CD4-positive, alpha-beta T cell (primary cell): ENCODE results near the gene EIF5A2. TPM values are rescaled to one million over a fixed set of nuclear protein-coding genes. Genes with fewer than 3 reads are reported as not detected.
A peak's percentile ranks its signal among the peaks of the same experiment; 100 is the strongest.

Experiments
- ATAC-seq: fragments of 200-7000 bp; cut with Tn5 transposase; one replicate; pipeline ENCODE4 v1.10.0; 2022; ENCODE audit warnings: mild to moderate bottlenecking; ENCODE audit not compliant: poor library complexity
- CTCF ChIA-PET: fragments of 350-600 bp; sonication (Branson Sonifier 250); formaldehyde crosslinking; loops from one replicate; lab custom pipeline; 2021; ENCODE audit warnings: antibody characterized with exemption, inconsistent platforms; lab: Charles Lee
- POLR2A ChIA-PET: fragments of 350-600 bp; sonication (Branson Sonifier 250); formaldehyde crosslinking; loops from one replicate; lab custom pipeline; 2021; ENCODE audit warnings: antibody characterized with exemption, inconsistent platforms; lab: Charles Lee
- DNase-seq, 14 experiments: peaks; one replicate each; pipeline ENCODE4 v3.0.0-alpha.2; 2013 to 2020; ENCODE audit warnings: mixed read lengths in 2 of 14
- H3K27ac ChIP-seq, 2 donors: one replicate each; pipeline versions ENCODE4 v1.5.1 to v1.7.0; 2013; ENCODE audit warnings: low read length in 2 of 2, low read depth in 1 of 2, mild to moderate bottlenecking in 1 of 2
- H3K27me3 ChIP-seq, 2 experiments: 1 replicate in 1 of 2; 2 replicates in 1 of 2; pipeline versions ENCODE4 v1.6.1 to v1.7.0; 2013; ENCODE audit warnings: low read length in 2 of 2, control low read depth in 1 of 2, mild to moderate bottlenecking in 1 of 2, moderate library complexity in 1 of 2; ENCODE audit not compliant: insufficient read depth in 2 of 2, control insufficient read depth in 1 of 2
- H3K36me3 ChIP-seq: one replicate; pipeline ENCODE4 v1.6.1; 2013; ENCODE audit warnings: low read length, control low read depth; ENCODE audit not compliant: insufficient read depth
- H3K4me1 ChIP-seq: one replicate; pipeline ENCODE4 v1.6.1; 2013; ENCODE audit warnings: low read length, control low read depth; ENCODE audit not compliant: insufficient read depth
- H3K4me3 ChIP-seq: one replicate; pipeline ENCODE4 v1.5.1; 2013; ENCODE audit warnings: mild to moderate bottlenecking, low read length, moderate library complexity
- H3K9me3 ChIP-seq, 2 experiments: 1 replicate in 1 of 2; 2 replicates in 1 of 2; pipeline versions ENCODE4 v1.6.1 to v1.7.0; 2013; ENCODE audit warnings: low read length in 2 of 2, mild to moderate bottlenecking in 2 of 2, control low read depth in 1 of 2, moderate library complexity in 1 of 2; ENCODE audit not compliant: control insufficient read depth in 1 of 2, insufficient read depth in 1 of 2
- H3K27ac Mint-ChIP-seq: one replicate; pipeline ENCODE4 v1.8.0; 2020; ENCODE audit warnings: mixed read lengths
- H3K27me3 Mint-ChIP-seq: one replicate; pipeline ENCODE4 v1.8.0; 2021; ENCODE audit warnings: mixed read lengths
- H3K36me3 Mint-ChIP-seq: one replicate; pipeline ENCODE4 v1.8.0; 2021; ENCODE audit warnings: low read depth, mixed read lengths
- H3K4me1 Mint-ChIP-seq: one replicate; pipeline ENCODE4 v1.8.0; 2021; ENCODE audit warnings: low read depth, mixed read lengths
- H3K4me3 Mint-ChIP-seq: one replicate; pipeline ENCODE4 v1.8.0; 2020; ENCODE audit warnings: mild to moderate bottlenecking, mixed read lengths
- H3K9me3 Mint-ChIP-seq: one replicate; pipeline ENCODE4 v1.8.0; 2020; ENCODE audit warnings: mixed read lengths
- intact Hi-C, 2 experiments: fragments of 100-400 bp; cut with DNase I in 1 of 2; cut with micrococcal nuclease in 1 of 2; formaldehyde crosslinking; loops; one replicate each; pipeline versions ENCODE4 v1.15.1 to v1.9.0; 2023 to 2025; cut with DNase I, micrococcal nuclease
- total RNA-seq, 174 experiments: library from RNA in 2 of 174; stranded (reverse) in 2 of 174; gene quantifications; one replicate each; pipeline ENCODE4 v1.2.3 and lab custom pipeline; 2021 to 2026
- TF ChIP-seq, protein P1 (sequence below): fragments of 200-600 bp; IDR thresholded peaks from one replicate; pipeline ENCODE4 v1.8.0; 2022; ENCODE audit warnings: antibody characterized with exemption, mild to moderate bottlenecking

The EIF5A2 gene
- total RNA-seq, 2 experiments from 2014 or later, result 10.6 to 13.7 TPM

DNA sequence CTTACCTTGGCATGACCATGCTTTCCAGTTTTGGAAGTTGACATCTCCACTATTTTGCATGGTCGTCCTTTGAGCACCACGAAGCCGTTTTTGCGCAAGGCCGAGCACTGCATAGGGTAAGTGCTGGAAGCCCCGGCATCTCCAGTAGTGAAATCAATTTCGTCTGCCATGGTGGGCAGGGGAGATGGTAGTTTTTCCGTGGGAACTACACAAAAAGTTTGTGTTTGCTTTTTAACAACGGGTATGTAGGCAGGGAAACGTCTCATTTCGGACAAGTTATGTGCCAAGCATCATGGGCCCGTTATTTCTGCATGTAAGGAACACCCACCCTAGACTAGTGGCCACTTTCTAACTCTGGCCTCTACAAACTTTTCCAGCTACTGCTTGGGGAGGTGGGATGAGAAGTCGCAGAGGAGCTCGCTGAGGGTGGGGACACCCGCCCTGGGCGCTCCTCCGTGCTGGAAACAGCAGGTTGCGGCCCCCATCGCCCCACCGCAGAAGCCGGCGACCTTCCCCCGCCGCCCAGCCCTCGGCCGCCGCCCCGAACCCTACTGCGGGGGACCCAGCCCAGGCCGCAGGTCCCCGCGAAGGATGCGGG, 701 bp downstream of the EIF5A2 start:
- Histone ChIP-seq H3K27me3 (no peaks in the 10 kb centered on the region), H3K9me3 (peaks cover 16 to 22% of the 10 kb centered on the region in 2 experiments), H3K4me1 (peaks cover 10% of the 10 kb centered on the region), H3K27ac (peak overlapping the region in 1 of 2 donors; percentile 66), H3K4me3 (peak overlapping the region; percentile 66), H3K36me3 (peaks cover 2% of the 10 kb centered on the region)
- TF ChIP-seq, protein P1, sequence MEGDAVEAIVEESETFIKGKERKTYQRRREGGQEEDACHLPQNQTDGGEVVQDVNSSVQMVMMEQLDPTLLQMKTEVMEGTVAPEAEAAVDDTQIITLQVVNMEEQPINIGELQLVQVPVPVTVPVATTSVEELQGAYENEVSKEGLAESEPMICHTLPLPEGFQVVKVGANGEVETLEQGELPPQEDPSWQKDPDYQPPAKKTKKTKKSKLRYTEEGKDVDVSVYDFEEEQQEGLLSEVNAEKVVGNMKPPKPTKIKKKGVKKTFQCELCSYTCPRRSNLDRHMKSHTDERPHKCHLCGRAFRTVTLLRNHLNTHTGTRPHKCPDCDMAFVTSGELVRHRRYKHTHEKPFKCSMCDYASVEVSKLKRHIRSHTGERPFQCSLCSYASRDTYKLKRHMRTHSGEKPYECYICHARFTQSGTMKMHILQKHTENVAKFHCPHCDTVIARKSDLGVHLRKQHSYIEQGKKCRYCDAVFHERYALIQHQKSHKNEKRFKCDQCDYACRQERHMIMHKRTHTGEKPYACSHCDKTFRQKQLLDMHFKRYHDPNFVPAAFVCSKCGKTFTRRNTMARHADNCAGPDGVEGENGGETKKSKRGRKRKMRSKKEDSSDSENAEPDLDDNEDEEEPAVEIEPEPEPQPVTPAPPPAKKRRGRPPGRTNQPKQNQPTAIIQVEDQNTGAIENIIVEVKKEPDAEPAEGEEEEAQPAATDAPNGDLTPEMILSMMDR, result no peak
- H3K36me3 Mint-ChIP-seq, result peaks cover 12% of the 10 kb centered on the region
- peaks cover 14% of the 10 kb centered on the region for H3K9me3 Mint-ChIP-seq
- intact Hi-C loops, result loop anchor here (1.0 to 10.0 kb wide), 3 partner anchors 33 to 337 kb away; partner anchors contain the start of gene RPL22L1 (in 2 of the 2)
- POLR2A ChIA-PET, result interaction anchor here (1.1 to 3.2 kb wide), 8 partner anchors 21 to 550 kb away, joined by 4 to 75 read pairs (median 4); partner anchors contain the start of genes RPL22L1 and SKIL
- peak in 3 of 14 experiments; percentile 4 to 15 (median 6) for DNase-seq
- ATAC-seq, result no peak
- H3K4me1 Mint-ChIP-seq, result peaks cover 27% of the 10 kb centered on the region
- H3K4me3 Mint-ChIP-seq, result peak overlapping the region; percentile 99
- no peaks in the 10 kb centered on the region for H3K27me3 Mint-ChIP-seq
- CTCF ChIA-PET, result interaction anchor here (1.0 to 1.5 kb wide), 2 partner anchors 36 to 38 kb away, joined by 4 to 9 read pairs; partner anchors contain the start of gene RPL22L1
- H3K27ac Mint-ChIP-seq, result peak overlapping the region; percentile 86

DNA sequence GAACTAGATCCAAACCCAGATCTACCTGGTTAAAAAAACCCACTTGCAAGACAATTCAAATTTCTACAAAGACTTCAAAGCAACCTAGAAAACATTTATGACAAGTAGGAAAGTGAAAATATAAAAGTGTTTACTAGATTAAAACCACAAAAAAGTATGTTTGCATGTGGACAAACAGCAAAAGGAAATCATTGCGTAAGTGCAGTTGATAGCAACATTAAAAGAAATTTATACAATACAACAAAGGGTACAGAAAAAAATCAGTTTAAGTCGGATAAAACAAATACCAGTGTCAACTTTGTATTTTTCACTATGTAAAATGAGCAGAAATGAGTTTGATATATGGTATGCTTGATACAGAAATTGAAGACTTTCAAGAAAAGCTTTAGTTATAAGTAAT, 2.6 kb downstream of the EIF5A2 start:
- Histone ChIP-seq H3K36me3 (peaks cover 2% of the 10 kb centered on the region), H3K27me3 (no peaks in the 10 kb centered on the region), H3K27ac (no peak overlapping the region), H3K4me1 (peaks cover 10% of the 10 kb centered on the region), H3K4me3 (no peak overlapping the region), H3K9me3 (peaks cover 16 to 19% of the 10 kb centered on the region in 2 experiments)
- Mint-ChIP-seq H3K36me3 (peaks cover 25% of the 10 kb centered on the region), H3K9me3 (peaks cover 7% of the 10 kb centered on the region), H3K4me3 (peak overlapping the region; percentile 27), H3K27ac (no peak overlapping the region), H3K27me3 (no peaks in the 10 kb centered on the region), H3K4me1 (peaks cover 27% of the 10 kb centered on the region)
- no peak for DNase-seq
- TF ChIP-seq, protein P1, result no peak
- ChIA-PET POLR2A (no interaction called here), CTCF (no interaction called here)
- intact Hi-C loops, result loop anchor here in 1 of 2 experiments (2.0 to 10.0 kb wide), 2 partner anchors 35 to 339 kb away; partner anchors contain the start of gene RPL22L1
- no peak for ATAC-seq

DNA sequence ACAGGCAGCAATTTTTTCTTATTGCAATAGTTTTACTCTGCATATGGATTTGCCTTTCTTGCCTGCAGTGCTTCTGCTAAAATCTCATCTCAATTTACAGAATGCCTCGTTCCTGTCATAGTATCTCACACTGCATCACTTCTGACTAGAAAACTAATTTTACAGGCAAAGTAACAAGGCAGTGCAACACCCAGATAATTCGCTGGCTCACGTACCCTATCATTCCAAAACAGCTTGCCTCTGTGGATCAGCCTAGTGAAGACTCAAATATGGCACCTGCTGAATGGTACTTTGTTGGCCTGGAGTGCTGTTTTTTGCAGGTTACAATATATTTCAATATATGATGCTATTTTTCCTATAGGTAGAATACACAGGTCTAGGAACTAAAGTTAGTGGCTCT, 5.3 kb downstream of the EIF5A2 start:
- CTCF ChIA-PET, result interaction anchor here (1.0 kb wide), 1 partner anchor 9 kb away, joined by 5 read pairs; no protein-coding TSS in a partner anchor
- H3K36me3 Mint-ChIP-seq, result peaks cover 30% of the 10 kb centered on the region
- no peak overlapping the region for H3K4me3 Mint-ChIP-seq
- no peak overlapping the region for H3K27ac Mint-ChIP-seq
- no peak for ATAC-seq
- no peak for DNase-seq
- Histone ChIP-seq H3K27ac (no peak overlapping the region), H3K9me3 (no peaks in the 10 kb centered on the region), H3K4me3 (no peak overlapping the region), H3K36me3 (peaks cover 2% of the 10 kb centered on the region), H3K4me1 (peaks cover 7% of the 10 kb centered on the region), H3K27me3 (no peaks in the 10 kb centered on the region)
- H3K27me3 Mint-ChIP-seq, result no peaks in the 10 kb centered on the region
- intact Hi-C loops, result loop anchor here in 1 of 2 experiments (10.0 kb wide), 1 partner anchor 342 kb away; no protein-coding TSS in a partner anchor
- TF ChIP-seq, protein P1, result no peak
- no peaks in the 10 kb centered on the region for H3K9me3 Mint-ChIP-seq
- POLR2A ChIA-PET, result no interaction called here
- peaks cover 15% of the 10 kb centered on the region for H3K4me1 Mint-ChIP-seq
